ENCODE data around the gene PALLD.

PALLD gene

GRCh38 chr4:168743131-168743530 is 246.3 kb downstream of the PALLD start:
- DNase-seq (no peak), ATAC-seq (no peak)
- H3K27ac Mint-ChIP-seq = no peak overlapping the region
- peaks cover 19% of the 10 kb centered on the region for H3K27me3 Mint-ChIP-seq
- no peak overlapping the region for H3K4me3 Mint-ChIP-seq
- no peaks in the 10 kb centered on the region for H3K4me1 Mint-ChIP-seq
- H3K9me3 Mint-ChIP-seq = no peaks in the 10 kb centered on the region

GRCh38 chr4:168743601-168744000 is 246.7 kb downstream of the PALLD start:
- no peak overlapping the region for H3K4me3 Mint-ChIP-seq
- no peak for DNase-seq
- H3K27me3 Mint-ChIP-seq = peaks cover 19% of the 10 kb centered on the region
- no peak for ATAC-seq
- H3K4me1 Mint-ChIP-seq = no peaks in the 10 kb centered on the region
- no peak overlapping the region for H3K27ac Mint-ChIP-seq
- no peaks in the 10 kb centered on the region for H3K9me3 Mint-ChIP-seq

GRCh38 chr4:168744021-168744420 is 247.2 kb downstream of the PALLD start:
- no peaks in the 10 kb centered on the region for H3K4me1 Mint-ChIP-seq
- no peak overlapping the region for H3K4me3 Mint-ChIP-seq
- H3K9me3 Mint-ChIP-seq = no peaks in the 10 kb centered on the region
- ATAC-seq = no peak
- H3K27me3 Mint-ChIP-seq = peaks cover 19% of the 10 kb centered on the region
- no peak for DNase-seq
- H3K27ac Mint-ChIP-seq = no peak overlapping the region

- no peak for DNase-seq
- ATAC-seq = no peak
- no peaks in the 10 kb centered on the region for H3K4me1 Mint-ChIP-seq
- H3K27me3 Mint-ChIP-seq = peaks cover 6% of the 10 kb centered on the region
- no peaks in the 10 kb centered on the region for H3K9me3 Mint-ChIP-seq
- H3K4me3 Mint-ChIP-seq = no peak overlapping the region
- no peak overlapping the region for H3K27ac Mint-ChIP-seq
Observed at GRCh38 chr4:168748807-168749206, 252.0 kb downstream of the PALLD start.

GRCh38 chr4:168751263-168752225 is 254.7 kb downstream of the PALLD start:
- no peaks in the 10 kb centered on the region for H3K4me1 Mint-ChIP-seq
- ATAC-seq = no peak
- H3K27me3 Mint-ChIP-seq = peaks cover 6% of the 10 kb centered on the region
- no peak for DNase-seq
- no peak overlapping the region for H3K27ac Mint-ChIP-seq
- no peak overlapping the region for H3K4me3 Mint-ChIP-seq
- H3K9me3 Mint-ChIP-seq = no peaks in the 10 kb centered on the region

- ATAC-seq = no peak
- peaks cover 6% of the 10 kb centered on the region for H3K27me3 Mint-ChIP-seq
- no peaks in the 10 kb centered on the region for H3K9me3 Mint-ChIP-seq
- H3K4me1 Mint-ChIP-seq = peaks cover 4% of the 10 kb centered on the region
- no peak overlapping the region for H3K4me3 Mint-ChIP-seq
- DNase-seq = no peak
- H3K27ac Mint-ChIP-seq = no peak overlapping the region
Observed at GRCh38 chr4:168755598-168756477, 259.0 kb downstream of the PALLD start.

GRCh38 chr4:168757500-168757899 is 260.6 kb downstream of the PALLD start:
- Mint-ChIP-seq H3K27me3 (peaks cover 6% of the 10 kb centered on the region), H3K27ac (no peak overlapping the region)
- ATAC-seq = no peak

GRCh38 chr4:168758351-168758876 is 261.6 kb downstream of the PALLD start:
- Mint-ChIP-seq H3K4me3 (no peak overlapping the region), H3K27me3 (peaks cover 3% of the 10 kb centered on the region), H3K4me1 (peaks cover 4% of the 10 kb centered on the region), H3K27ac (no peak overlapping the region), H3K9me3 (no peaks in the 10 kb centered on the region)
- DNase-seq = no peak
- ATAC-seq = no peak

More at GRCh38 chr4:168757500-168757899, 260.6 kb downstream of the PALLD start:
- Mint-ChIP-seq H3K4me1 (peaks cover 4% of the 10 kb centered on the region), H3K4me3 (no peak overlapping the region), H3K9me3 (no peaks in the 10 kb centered on the region)
- DNase-seq = no peak

- no peaks in the 10 kb centered on the region for H3K9me3 Mint-ChIP-seq
- ATAC-seq = no peak
- H3K27me3 Mint-ChIP-seq = no peaks in the 10 kb centered on the region
Observed at GRCh38 chr4:168759321-168759720, 262.5 kb downstream of the PALLD start.

GRCh38 chr4:168759959-168760527 is 263.2 kb downstream of the PALLD start:
- no peaks in the 10 kb centered on the region for H3K27me3 Mint-ChIP-seq
- no peaks in the 10 kb centered on the region for H3K9me3 Mint-ChIP-seq
- H3K27ac Mint-ChIP-seq = no peak overlapping the region
- H3K4me1 Mint-ChIP-seq = peaks cover 4% of the 10 kb centered on the region
- no peak overlapping the region for H3K4me3 Mint-ChIP-seq
- no peak for ATAC-seq
- no peak for DNase-seq

More at GRCh38 chr4:168759321-168759720, 262.5 kb downstream of the PALLD start:
- H3K4me3 Mint-ChIP-seq = no peak overlapping the region
- H3K27ac Mint-ChIP-seq = no peak overlapping the region
- peaks cover 4% of the 10 kb centered on the region for H3K4me1 Mint-ChIP-seq
- DNase-seq = no peak

GRCh38 chr4:168761066-168761465 is 264.2 kb downstream of the PALLD start:
- Mint-ChIP-seq H3K27ac (no peak overlapping the region), H3K27me3 (no peaks in the 10 kb centered on the region), H3K4me1 (peaks cover 4% of the 10 kb centered on the region), H3K4me3 (no peak overlapping the region), H3K9me3 (no peaks in the 10 kb centered on the region)
- no peak for DNase-seq
- ATAC-seq = no peak

GRCh38 chr4:168765322-168765721 is 268.5 kb downstream of the PALLD start:
- Mint-ChIP-seq H3K9me3 (no peaks in the 10 kb centered on the region), H3K4me1 (no peaks in the 10 kb centered on the region), H3K27me3 (no peaks in the 10 kb centered on the region), H3K27ac (peak overlapping the region in 1 of 2 donors; percentile 63), H3K4me3 (no peak overlapping the region)
- ATAC-seq = no peak
- DNase-seq = no peak

- Mint-ChIP-seq H3K9me3 (no peaks in the 10 kb centered on the region), H3K27ac (no peak overlapping the region), H3K27me3 (no peaks in the 10 kb centered on the region), H3K4me3 (no peak overlapping the region), H3K4me1 (no peaks in the 10 kb centered on the region)
- DNase-seq (no peak), ATAC-seq (no peak)
Observed at GRCh38 chr4:168765726-168766125, 268.9 kb downstream of the PALLD start.

- Mint-ChIP-seq H3K27ac (no peak overlapping the region), H3K4me1 (no peaks in the 10 kb centered on the region), H3K4me3 (no peak overlapping the region), H3K9me3 (no peaks in the 10 kb centered on the region), H3K27me3 (no peaks in the 10 kb centered on the region)
- ATAC-seq (no peak), DNase-seq (no peak)
Observed at GRCh38 chr4:168766604-168767316, 269.9 kb downstream of the PALLD start.

GRCh38 chr4:168769416-168769815 is 272.6 kb downstream of the PALLD start:
- H3K27ac Mint-ChIP-seq = no peak overlapping the region
- DNase-seq (no peak), ATAC-seq (no peak)
- peaks cover 0 to under 1% of the 10 kb centered on the region in 2 donors for H3K9me3 Mint-ChIP-seq
- H3K4me3 Mint-ChIP-seq = no peak overlapping the region
- no peaks in the 10 kb centered on the region for H3K27me3 Mint-ChIP-seq
- H3K4me1 Mint-ChIP-seq = no peaks in the 10 kb centered on the region
